Endothelial cell (in vitro differentiated cells): ENCODE results near the gene TMC5. TPM values are rescaled to one million over a fixed set of nuclear protein-coding genes. Genes with fewer than 3 reads are reported as not detected.
"Not testable (repeated sequence)": the region's sequence is repeated elsewhere in the genome, so short reads cannot be mapped to it uniquely, and the experiment has no call there.

ENCODE experiments used
- DNase-seq: peaks from one replicate; pipeline ENCODE4 v3.0.0; 2021; ENCODE audit warnings: low spot score
- H3K27ac Mint-ChIP-seq: one replicate; pipeline ENCODE4 v1.8.0; 2021; ENCODE audit warnings: mixed read lengths, inconsistent platforms; ENCODE audit not compliant: unreplicated experiment
- H3K27me3 Mint-ChIP-seq: one replicate; pipeline ENCODE4 v1.8.0; 2021; ENCODE audit warnings: mild to moderate bottlenecking, moderate library complexity, mixed read lengths, inconsistent platforms; ENCODE audit not compliant: unreplicated experiment
- H3K36me3 Mint-ChIP-seq: one replicate; pipeline ENCODE4 v1.8.0; 2021; ENCODE audit warnings: mild to moderate bottlenecking, low read depth, mixed read lengths, inconsistent platforms; ENCODE audit not compliant: unreplicated experiment
- H3K4me1 Mint-ChIP-seq: one replicate; pipeline ENCODE4 v1.8.0; 2021; ENCODE audit warnings: mild to moderate bottlenecking, mixed read lengths, inconsistent platforms; ENCODE audit not compliant: unreplicated experiment
- H3K4me3 Mint-ChIP-seq: one replicate; pipeline ENCODE4 v1.8.0; 2021; ENCODE audit warnings: mild to moderate bottlenecking, mixed read lengths, inconsistent platforms; ENCODE audit not compliant: unreplicated experiment
- H3K9me3 Mint-ChIP-seq: one replicate; pipeline ENCODE4 v1.8.0; 2021; ENCODE audit warnings: mixed read lengths, inconsistent platforms; ENCODE audit not compliant: unreplicated experiment
- CTCF ChIP-seq: fragments of 200-600 bp; sonication (generic); IDR thresholded peaks from one replicate; pipeline ENCODE4 v1.5.0; 2021; ENCODE audit warnings: antibody characterized with exemption; ENCODE audit not compliant: unreplicated experiment
- total RNA-seq: library from RNA; stranded (reverse); fragmentation: NEBNext Ultra II Directional; extraction: Animal tissue kit (Norgen Biotek cat#: 25700); gene quantifications from one replicate; pipeline ENCODE4 v1.2.1, GENCODE V29; 2021; ENCODE audit not compliant: unreplicated experiment

The TMC5 gene
- total RNA-seq, 1 donor from 2014 or later: 0.69 TPM

GRCh38 chr16:19406891-19407491, 10.7 kb upstream of the TMC5 start:
- Mint-ChIP-seq H3K36me3 (peaks cover 3% of the 10 kb centered on the region), H3K27ac (no peak overlapping the region), H3K4me1 (peaks cover 10% of the 10 kb centered on the region), H3K9me3 (no peaks in the 10 kb centered on the region), H3K4me3 (no peak overlapping the region), H3K27me3 (peaks cover 6% of the 10 kb centered on the region)
- TF ChIP-seq CTCF: no peak
- DNase-seq: no peak

GRCh38 chr16:19410435-19411171, 7.1 kb upstream of the TMC5 start:
- TF ChIP-seq CTCF: no peak
- Mint-ChIP-seq H3K36me3 (peaks cover 3% of the 10 kb centered on the region), H3K4me3 (peak overlapping the region; percentile 85), H3K27me3 (peaks cover 8% of the 10 kb centered on the region), H3K9me3 (no peaks in the 10 kb centered on the region), H3K27ac (no peak overlapping the region), H3K4me1 (peaks cover 10% of the 10 kb centered on the region)
- DNase-seq: peak; percentile 72

GRCh38 chr16:19411298-19411697, 6.4 kb upstream of the TMC5 start:
- H3K9me3 Mint-ChIP-seq: no peaks in the 10 kb centered on the region
- peaks cover 8% of the 10 kb centered on the region for H3K27me3 Mint-ChIP-seq
- H3K36me3 Mint-ChIP-seq: peaks cover 3% of the 10 kb centered on the region
- H3K27ac Mint-ChIP-seq: no peak overlapping the region
- peaks cover 10% of the 10 kb centered on the region for H3K4me1 Mint-ChIP-seq
- no peak for TF ChIP-seq CTCF
- no peak overlapping the region for H3K4me3 Mint-ChIP-seq
- DNase-seq: no peak

GRCh38 chr16:19412055-19412454, 5.6 kb upstream of the TMC5 start:
- H3K27ac Mint-ChIP-seq, H3K36me3 Mint-ChIP-seq, H3K4me3 Mint-ChIP-seq, H3K27me3 Mint-ChIP-seq, DNase-seq, H3K9me3 Mint-ChIP-seq, H3K4me1 Mint-ChIP-seq: not testable (repeated sequence)

- no peak for TF ChIP-seq CTCF
- Mint-ChIP-seq H3K36me3 (no peaks in the 10 kb centered on the region), H3K4me3 (no peak overlapping the region), H3K27ac (no peak overlapping the region), H3K27me3 (peaks cover 2% of the 10 kb centered on the region), H3K9me3 (no peaks in the 10 kb centered on the region), H3K4me1 (peaks cover 4% of the 10 kb centered on the region)
- no peak for DNase-seq
These were observed 2.2 kb upstream of the TMC5 start for GRCh38 chr16:19415461-19415860.
